GM18526 (cell line): Measurements from ENCODE around the gene MYCBPAP.

Source experiments
- POLR2A ChIP-seq: IDR thresholded peaks from 3 replicates; pipeline ENCODE4 v1.6.1; 2011; ENCODE audit not compliant: insufficient read length; ENCODE audit errors: extremely low read depth

The MYCBPAP gene

DNA sequence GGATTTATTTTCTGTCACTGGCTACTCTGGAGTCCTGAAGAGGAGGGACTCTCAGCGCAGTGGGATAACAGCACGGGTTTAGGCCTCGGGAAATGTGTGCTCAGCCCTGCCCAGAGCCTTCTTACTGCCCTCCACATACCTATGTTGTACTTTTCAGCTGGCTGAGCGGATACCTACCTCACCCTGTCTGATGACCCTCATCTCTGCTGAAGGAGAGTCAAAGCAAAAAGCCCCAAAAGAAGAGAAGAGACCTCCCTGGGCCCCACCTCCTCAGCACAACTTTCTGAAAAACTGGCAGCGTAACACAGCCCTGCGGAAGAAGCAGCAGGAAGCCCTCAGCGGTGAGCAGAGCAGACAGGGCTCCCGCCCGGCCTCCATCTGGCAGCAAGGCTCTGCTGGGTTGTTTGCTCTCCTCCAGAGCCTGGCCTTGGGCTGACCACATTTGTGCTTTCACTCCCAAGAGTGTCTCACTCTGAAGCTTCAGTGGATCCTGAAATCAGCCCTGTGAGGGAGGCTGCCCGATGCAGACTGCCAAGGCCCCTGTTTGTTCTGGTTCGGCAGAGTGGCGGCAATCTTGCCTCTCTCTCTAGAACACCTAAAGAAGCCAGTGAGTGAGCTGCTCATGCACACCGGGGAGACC is 10.3 kb downstream of the MYCBPAP start:
- TF ChIP-seq POLR2A = no peak

- no peak for TF ChIP-seq POLR2A
These were observed 11.0 kb downstream of the MYCBPAP start for GRCh38 chr17:50519141-50519834.

DNA sequence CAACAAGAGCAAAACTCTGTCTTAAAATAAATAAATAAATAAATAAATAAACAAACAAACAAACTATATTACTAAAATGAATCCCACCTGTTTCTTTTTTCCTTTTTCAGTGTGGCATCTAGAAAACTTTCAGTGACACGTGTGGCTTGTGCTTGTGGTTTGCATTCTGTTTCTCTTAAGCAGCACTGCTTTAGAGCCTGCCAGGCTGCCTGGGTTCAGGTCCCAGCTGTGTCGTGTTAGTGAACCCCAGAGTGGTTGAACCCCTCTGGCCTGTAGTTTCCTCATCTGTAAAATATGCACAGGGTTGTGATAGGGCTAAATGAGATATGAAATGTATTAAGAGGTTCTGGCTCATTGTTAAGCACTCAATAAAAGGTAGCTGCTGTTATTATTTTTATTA is 12.2 kb downstream of the MYCBPAP start:
- no peak for TF ChIP-seq POLR2A

DNA sequence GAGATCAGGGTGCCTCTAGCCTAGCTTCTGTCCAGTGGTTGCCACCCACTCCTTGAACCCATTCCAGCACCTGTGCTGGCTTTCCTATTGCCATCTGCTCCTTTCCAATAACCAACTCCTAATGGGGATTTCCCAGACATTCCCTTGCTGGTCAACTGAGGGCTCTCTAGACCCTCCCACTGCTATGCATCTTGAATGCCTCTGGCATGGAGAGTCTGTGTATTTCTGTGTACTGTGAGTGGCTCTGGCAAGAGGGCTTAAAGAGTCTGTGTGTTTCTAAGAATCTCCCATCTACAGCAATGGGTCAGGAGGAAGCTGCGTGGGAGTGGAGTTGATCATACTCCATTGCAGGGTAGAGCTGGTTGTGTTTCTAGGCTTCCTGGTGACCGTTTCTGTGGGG is 13.3 kb downstream of the MYCBPAP start:
- TF ChIP-seq POLR2A = no peak

DNA sequence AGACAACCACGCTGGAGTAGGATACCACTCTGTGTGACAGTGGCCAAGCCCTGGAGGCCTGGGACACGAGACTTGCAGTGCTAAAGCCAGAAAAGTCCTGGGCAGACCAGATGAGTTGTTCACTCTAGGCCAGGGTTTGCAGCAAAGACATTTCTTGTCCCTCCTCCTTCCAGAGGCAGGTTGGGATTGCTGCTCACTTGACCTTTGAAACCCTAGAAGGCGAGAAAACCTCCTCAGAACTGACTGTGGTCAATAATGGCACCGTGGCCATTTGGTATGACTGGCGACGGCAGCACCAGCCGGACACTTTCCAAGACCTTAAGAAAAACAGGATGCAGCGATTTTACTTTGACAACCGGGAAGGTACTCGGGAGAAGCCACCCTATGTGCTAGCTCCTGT is 14.5 kb downstream of the MYCBPAP start:
- no peak for TF ChIP-seq POLR2A

- TF ChIP-seq POLR2A = no peak
These were observed 15.0 kb downstream of the MYCBPAP start for GRCh38 chr17:50523208-50523607.

- no peak for TF ChIP-seq POLR2A
These were observed 16.6 kb downstream of the MYCBPAP start for GRCh38 chr17:50524838-50525237.

DNA sequence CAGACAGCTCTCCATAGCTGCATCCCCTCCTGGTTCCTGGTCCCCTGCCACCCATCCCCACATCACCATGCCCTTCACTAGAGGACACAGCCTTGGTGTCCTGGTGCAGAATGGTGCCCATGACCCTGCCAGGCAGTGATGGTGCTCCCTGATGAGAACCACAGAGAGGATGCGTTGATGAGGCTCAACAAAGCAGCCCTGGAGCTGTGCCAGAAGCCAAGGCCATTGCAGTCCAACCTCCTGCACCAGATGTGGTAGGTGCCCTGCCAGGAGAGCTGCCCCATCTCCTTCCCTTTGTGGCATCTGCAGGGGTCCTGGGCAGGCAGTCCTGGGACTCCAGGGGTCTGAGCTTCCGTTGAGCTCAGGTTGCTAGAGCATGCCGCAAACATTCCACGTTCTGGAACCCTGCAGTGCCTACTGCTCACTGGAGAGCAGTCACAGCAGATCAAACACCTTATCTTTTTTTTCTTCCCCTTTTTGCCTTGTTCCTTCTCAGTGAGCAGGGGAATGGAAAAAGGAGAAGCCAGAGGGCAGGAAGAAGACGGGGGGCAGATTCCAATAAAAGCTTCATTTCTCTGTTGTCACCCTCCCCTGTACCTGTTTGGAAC is 19.0 kb downstream of the MYCBPAP start:
- no peak for TF ChIP-seq POLR2A

DNA sequence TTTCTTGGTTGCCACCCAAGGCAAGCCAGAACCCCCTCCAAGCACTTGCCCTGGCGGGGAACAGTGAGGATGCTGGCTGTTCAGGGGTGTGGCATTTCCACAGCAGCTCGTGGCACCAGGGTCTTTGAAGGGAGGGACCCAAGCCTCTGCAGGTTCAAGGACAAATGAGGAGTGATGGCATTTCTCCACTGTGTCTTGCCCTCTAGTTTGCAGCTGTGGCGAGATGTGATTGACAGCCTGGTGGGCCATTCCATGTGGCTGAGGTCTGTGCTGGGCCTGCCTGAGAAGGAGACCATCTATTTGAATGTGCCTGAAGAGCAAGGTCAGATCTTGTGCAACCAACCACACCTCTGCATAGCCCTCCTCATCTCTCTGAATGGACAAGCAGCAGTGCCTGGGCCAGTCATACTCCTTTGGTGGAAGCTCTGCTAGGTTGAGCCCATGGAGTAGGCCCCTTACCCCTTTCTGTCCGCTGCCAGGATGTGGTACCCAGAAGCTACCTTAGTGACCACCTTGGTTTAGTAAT is 19.8 kb downstream of the MYCBPAP start:
- no peak for TF ChIP-seq POLR2A

DNA sequence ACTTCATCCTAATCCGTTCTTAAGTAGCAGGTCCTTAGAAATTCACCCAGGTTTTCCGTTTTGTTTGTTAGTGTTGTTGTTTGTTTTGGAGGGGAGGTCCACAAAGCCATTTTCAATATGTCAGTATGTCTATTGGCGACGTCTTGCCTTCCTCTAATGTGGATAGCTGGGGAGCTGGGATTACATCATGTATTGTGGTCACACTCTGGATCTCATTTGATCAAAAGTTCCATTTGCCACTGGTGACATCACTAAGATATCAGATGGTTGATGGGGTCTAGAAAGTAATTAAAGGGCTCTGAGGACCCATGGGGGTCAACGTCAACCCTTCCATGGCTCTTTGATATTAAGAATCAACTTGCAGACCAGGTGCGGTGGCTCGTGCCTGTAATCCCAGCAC is 21.6 kb downstream of the MYCBPAP start:
- no peak for TF ChIP-seq POLR2A

- TF ChIP-seq POLR2A = no peak
These were observed 23.3 kb downstream of the MYCBPAP start for GRCh38 chr17:50531428-50532025.

DNA sequence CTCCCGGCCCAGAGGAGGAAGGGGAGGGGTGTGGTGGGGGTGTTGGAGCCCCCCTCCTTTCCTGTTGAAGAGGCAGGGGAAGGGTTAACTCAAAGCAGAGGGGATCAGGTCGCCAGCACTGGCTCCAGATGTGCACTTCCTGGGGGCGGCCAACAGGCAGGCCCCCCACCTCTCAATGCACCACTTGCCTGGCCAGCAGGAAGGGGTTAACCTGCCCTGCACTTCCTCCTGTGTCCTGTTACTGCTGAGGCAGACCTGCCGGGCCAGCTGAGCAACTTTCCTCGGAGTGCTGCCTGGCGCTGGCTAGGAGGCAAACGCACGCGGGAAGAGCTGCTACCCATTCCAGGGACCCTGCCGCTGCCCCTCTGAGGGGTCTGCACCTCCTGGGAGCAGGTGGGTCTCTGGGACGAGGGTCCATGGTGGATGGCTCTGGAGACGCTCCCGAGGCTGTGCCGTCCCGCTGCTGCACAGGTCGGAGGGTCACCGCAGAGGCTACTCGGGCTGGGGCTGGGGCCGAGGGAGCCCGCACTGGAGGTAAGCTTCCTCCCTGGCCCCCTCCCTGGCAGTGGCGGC is 24.3 kb downstream of the MYCBPAP start, which contains the start of gene EPN3:
EPN3 (plus strand) TSS at position 284 of the 573 bp plus-strand sequence. CDS start 3,822 bp downstream, outside the sequence.
- TF ChIP-seq POLR2A = no peak

GRCh38 chr17:50533185-50533584 is 24.9 kb downstream of the MYCBPAP start:
- TF ChIP-seq POLR2A = no peak

DNA sequence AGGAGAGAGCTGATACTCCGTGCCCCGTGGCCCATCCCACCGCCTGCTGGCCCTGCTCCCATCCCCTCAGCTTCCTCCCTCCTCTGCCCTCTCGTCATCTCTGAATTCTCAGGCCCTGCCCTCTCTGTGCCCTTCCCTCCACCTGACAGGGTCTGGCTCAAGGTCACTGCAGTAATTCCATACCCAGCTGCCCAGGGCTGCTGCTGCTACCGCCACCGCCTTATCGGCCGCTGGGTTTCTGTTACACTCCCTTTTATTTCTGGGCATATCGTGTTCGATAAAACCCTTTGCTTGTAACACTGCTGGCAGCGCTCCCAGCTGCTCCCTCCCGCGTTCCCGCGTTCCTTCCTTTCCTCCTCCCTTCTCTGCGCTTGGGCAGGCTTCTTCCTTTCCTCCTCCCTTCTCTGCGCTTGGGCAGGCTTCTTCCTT is 25.5 kb downstream of the MYCBPAP start:
- TF ChIP-seq POLR2A = no peak

DNA sequence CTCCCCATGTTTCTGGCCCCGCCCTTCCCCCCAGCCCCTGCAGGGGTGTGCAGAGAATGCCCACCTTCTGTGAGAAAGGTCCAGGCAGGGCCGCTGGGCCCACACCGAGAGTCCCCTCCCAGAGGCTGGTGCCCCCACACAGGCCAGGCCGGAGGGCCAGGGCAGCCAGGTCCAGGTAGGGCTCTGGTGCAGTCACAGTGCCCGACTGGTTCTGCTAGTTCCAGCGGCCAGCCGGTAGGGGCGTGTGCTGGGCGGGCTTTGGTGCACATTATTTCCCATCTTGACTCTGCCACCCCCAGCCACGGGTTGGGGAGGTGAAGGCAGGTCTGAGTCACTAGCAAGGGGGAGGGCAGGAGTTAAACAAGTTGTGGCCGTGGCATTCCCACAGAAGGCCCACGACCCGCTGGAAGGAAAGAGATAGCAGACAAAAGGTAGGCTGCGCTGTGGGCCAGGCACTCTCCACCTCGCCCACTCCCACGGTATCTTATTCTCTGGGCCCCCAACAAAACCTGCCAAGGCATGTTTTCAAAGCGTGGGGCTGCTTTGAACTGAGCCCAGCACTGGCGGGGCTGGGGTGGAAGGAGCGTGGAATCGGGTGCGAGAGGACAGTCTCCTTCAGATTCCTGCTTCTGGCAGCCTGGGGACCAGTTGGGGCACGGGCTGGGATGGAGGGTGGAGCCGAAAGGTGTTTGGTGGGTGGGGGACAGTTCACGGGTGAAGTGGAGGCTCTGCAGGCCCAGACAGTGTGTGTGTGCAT is 26.2 kb downstream of the MYCBPAP start:
- no peak for TF ChIP-seq POLR2A
